Vagina (tissue), 2 donors: Measurements from ENCODE around the gene EVA1A.

ENCODE experiments used
- POLR2A ChIP-seq, 2 donors: fragments of 450-650 bp; IDR thresholded peaks; one replicate each; pipeline ENCODE4 v1.6.1; 2017; ENCODE audit warnings: antibody characterized with exemption in 2 of 2, mild to moderate bottlenecking in 2 of 2, moderate library complexity in 2 of 2
- POLR2AphosphoS5 ChIP-seq, 2 donors: sonication (generic); formaldehyde crosslinking; IDR thresholded peaks; one replicate each; pipeline ENCODE4 v1.9.0; 2017; ENCODE audit warnings: antibody characterized with exemption in 2 of 2, mild to moderate bottlenecking in 2 of 2, low read depth in 1 of 2; ENCODE audit not compliant: insufficient read depth in 1 of 2
- TF ChIP-seq, protein P1 (sequence below), 3 experiments: fragments of 450-650 bp in 2 of 3; fragments of 200-600 bp in 1 of 3; sonication (generic) in 1 of 3; IDR thresholded peaks; one replicate each; pipeline ENCODE4 v1.5.1; 2017 to 2019; ENCODE audit warnings: antibody characterized with exemption in 3 of 3, mild to moderate bottlenecking in 2 of 3, moderate library complexity in 2 of 3

DNA sequence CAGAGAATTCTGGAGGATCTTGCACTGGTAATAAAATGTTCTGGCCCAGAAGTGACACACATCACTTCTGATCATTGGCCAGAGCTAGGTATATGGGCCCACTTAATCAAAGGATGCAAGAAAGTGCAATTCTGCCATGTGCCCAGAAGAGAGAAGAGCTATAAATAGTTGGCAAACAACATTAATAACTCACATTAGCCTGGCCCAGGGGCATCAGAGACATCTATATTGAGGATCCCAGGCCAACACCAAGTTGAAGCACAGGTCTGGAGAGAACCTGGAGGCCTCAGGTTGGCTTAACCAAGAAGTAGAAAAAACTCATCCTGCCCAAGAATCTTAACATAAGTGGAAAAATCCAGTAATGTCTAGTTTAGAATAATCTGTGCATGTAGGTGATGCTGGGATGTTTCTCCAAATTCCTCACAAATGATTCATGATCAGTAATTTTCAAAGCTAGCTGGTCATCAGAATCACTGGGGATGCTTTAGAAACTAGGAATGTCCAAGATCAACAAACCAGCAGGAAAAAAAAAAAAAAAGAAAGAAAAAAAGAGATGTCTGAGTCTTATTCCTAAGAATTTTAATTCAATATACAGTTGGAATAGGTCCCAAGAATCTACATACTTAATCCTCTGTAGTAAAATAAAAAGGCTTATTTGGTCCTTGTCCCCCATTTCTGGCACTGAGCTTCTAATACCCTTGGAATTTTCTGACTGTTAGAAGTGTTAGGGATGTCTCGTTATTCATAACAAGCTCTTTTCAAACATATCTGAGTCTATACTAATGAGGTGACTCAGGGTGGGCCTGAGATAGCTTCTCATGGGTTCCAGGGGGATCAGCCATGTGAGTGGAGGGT lies 35.0 kb upstream of the EVA1A start:
- TF ChIP-seq POLR2A (IDR thresholded peaks at IDR 0.05) (no peak), POLR2AphosphoS5 (IDR thresholded peaks at IDR 0.05; ENCODE audit: insufficient read depth in 1 of 2, low read depth in 1 of 2) (no peak)
- TF ChIP-seq, protein P1, sequence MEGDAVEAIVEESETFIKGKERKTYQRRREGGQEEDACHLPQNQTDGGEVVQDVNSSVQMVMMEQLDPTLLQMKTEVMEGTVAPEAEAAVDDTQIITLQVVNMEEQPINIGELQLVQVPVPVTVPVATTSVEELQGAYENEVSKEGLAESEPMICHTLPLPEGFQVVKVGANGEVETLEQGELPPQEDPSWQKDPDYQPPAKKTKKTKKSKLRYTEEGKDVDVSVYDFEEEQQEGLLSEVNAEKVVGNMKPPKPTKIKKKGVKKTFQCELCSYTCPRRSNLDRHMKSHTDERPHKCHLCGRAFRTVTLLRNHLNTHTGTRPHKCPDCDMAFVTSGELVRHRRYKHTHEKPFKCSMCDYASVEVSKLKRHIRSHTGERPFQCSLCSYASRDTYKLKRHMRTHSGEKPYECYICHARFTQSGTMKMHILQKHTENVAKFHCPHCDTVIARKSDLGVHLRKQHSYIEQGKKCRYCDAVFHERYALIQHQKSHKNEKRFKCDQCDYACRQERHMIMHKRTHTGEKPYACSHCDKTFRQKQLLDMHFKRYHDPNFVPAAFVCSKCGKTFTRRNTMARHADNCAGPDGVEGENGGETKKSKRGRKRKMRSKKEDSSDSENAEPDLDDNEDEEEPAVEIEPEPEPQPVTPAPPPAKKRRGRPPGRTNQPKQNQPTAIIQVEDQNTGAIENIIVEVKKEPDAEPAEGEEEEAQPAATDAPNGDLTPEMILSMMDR (IDR thresholded peaks at IDR 0.05): no peak
